ENCODE measurements around the gene ZNF740.
A peak's percentile ranks its signal among the peaks of the same experiment; 100 is the strongest.

ZNF740 gene

DNA sequence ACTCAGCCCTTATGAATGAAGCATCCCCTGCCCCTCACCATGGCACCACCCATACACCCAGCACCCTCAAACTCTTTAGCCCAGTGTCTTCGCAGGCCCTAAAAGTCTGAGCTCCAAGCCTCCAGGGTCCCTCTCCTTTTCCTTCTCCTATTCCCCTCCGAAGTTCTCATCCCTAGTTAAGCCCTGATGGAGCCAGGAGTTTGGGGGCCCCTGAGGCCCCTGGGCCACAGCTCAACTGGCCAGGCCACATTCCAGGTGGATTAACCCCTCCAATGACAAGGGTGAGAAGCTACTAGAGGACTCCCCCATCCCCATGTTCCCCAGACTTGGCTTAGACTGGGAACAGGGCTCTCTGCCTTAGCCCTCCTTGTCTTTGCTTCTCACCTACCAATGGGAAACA is 48.9 kb downstream of the ZNF740 start:
- TF ChIP-seq CEBPB (IDR thresholded peaks at IDR 0.05) (no peak), YY1 (IDR thresholded peaks at IDR 0.05; ENCODE audit: low read depth) (no peak), FOXM1 (IDR thresholded peaks at IDR 0.05; ENCODE audit: borderline replicate concordance, low read depth) (no peak), ZBTB7A (IDR thresholded peaks at IDR 0.05; ENCODE audit: low read depth) (no peak), RAD21 (IDR thresholded peaks at IDR 0.05; ENCODE audit: low read depth) (no peak), EP300 (IDR thresholded peaks at IDR 0.05; ENCODE audit: borderline replicate concordance) (no peak), CREB1 (IDR thresholded peaks at IDR 0.05; ENCODE audit: low read depth) (no peak), EGR1 (IDR thresholded peaks at IDR 0.05) (no peak), TEAD4 (IDR thresholded peaks at IDR 0.05) (no peak), TCF12 (IDR thresholded peaks at IDR 0.05; ENCODE audit: low read depth) (no peak), TAF1 (IDR thresholded peaks at IDR 0.05; ENCODE audit: low read depth) (no peak), NFIC (IDR thresholded peaks at IDR 0.05) (no peak)
- TF ChIP-seq, protein P1, sequence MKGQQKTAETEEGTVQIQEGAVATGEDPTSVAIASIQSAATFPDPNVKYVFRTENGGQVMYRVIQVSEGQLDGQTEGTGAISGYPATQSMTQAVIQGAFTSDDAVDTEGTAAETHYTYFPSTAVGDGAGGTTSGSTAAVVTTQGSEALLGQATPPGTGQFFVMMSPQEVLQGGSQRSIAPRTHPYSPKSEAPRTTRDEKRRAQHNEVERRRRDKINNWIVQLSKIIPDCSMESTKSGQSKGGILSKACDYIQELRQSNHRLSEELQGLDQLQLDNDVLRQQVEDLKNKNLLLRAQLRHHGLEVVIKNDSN (IDR thresholded peaks at IDR 0.05) = no peak
- TF ChIP-seq, protein P2, sequence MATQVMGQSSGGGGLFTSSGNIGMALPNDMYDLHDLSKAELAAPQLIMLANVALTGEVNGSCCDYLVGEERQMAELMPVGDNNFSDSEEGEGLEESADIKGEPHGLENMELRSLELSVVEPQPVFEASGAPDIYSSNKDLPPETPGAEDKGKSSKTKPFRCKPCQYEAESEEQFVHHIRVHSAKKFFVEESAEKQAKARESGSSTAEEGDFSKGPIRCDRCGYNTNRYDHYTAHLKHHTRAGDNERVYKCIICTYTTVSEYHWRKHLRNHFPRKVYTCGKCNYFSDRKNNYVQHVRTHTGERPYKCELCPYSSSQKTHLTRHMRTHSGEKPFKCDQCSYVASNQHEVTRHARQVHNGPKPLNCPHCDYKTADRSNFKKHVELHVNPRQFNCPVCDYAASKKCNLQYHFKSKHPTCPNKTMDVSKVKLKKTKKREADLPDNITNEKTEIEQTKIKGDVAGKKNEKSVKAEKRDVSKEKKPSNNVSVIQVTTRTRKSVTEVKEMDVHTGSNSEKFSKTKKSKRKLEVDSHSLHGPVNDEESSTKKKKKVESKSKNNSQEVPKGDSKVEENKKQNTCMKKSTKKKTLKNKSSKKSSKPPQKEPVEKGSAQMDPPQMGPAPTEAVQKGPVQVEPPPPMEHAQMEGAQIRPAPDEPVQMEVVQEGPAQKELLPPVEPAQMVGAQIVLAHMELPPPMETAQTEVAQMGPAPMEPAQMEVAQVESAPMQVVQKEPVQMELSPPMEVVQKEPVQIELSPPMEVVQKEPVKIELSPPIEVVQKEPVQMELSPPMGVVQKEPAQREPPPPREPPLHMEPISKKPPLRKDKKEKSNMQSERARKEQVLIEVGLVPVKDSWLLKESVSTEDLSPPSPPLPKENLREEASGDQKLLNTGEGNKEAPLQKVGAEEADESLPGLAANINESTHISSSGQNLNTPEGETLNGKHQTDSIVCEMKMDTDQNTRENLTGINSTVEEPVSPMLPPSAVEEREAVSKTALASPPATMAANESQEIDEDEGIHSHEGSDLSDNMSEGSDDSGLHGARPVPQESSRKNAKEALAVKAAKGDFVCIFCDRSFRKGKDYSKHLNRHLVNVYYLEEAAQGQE (IDR thresholded peaks at IDR 0.05; ENCODE audit: low read depth) = no peak
- TF ChIP-seq, protein P3, sequence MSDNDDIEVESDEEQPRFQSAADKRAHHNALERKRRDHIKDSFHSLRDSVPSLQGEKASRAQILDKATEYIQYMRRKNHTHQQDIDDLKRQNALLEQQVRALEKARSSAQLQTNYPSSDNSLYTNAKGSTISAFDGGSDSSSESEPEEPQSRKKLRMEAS (IDR thresholded peaks at IDR 0.05) = no peak

DNA sequence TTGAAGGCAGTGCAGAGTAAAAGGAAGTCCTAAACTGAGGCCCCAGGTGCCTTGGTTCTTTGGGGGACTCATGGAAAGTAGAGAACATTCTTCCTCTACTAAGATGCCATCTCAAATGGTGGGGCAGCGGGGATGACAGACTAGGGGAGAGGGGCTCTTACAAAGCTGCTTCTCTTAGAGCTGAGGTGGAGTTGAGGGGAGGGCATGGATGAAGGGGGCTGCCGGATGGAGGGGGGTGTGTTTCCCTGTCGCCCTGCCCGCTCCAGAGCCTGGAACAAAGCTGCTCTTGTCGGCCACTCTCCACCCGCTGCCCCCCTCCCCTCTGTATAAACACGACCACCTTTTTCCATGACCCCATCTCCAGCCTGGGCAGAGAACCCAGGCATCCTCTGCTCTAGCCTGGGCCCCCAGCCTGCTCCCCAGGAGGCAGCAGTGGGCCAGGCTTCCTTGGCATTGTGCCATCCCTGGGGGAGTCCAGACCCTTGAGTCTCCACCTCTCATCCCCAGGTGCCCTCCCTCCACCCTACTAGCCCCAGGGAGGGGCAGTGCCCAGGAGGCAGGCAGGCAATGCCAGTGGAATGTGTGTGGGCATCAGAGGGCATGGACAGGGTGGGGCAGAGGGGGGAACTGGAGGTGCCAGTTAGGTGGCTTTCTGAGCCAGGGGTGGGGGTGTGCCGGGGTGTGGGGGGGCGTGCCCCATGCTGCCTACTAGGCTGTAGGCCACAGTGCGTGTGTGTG is 49.8 kb downstream of the ZNF740 start:
- TF ChIP-seq, protein P1 (IDR thresholded peaks at IDR 0.05) = no peak
- TF ChIP-seq RAD21 (IDR thresholded peaks at IDR 0.05; ENCODE audit: low read depth) (no peak), CEBPB (IDR thresholded peaks at IDR 0.05) (no peak), TEAD4 (IDR thresholded peaks at IDR 0.05) (peak; percentile 88), TAF1 (IDR thresholded peaks at IDR 0.05; ENCODE audit: low read depth) (no peak), EGR1 (IDR thresholded peaks at IDR 0.05) (peak; percentile 88), EP300 (IDR thresholded peaks at IDR 0.05; ENCODE audit: borderline replicate concordance) (peak; percentile 52; the same call in 1 of the 2 replicates), NFIC (IDR thresholded peaks at IDR 0.05) (peak; percentile 86), FOXM1 (IDR thresholded peaks at IDR 0.05; ENCODE audit: borderline replicate concordance, low read depth) (no peak), CREB1 (IDR thresholded peaks at IDR 0.05; ENCODE audit: low read depth) (no peak), ZBTB7A (IDR thresholded peaks at IDR 0.05; ENCODE audit: low read depth) (peak; percentile 99), YY1 (IDR thresholded peaks at IDR 0.05; ENCODE audit: low read depth) (peak; percentile 57; the same call in 1 of the 2 replicates), TCF12 (IDR thresholded peaks at IDR 0.05; ENCODE audit: low read depth) (peak; percentile 70)
- TF ChIP-seq, protein P2 (IDR thresholded peaks at IDR 0.05; ENCODE audit: low read depth) = no peak
- TF ChIP-seq, protein P3 (IDR thresholded peaks at IDR 0.05) = no peak

DNA sequence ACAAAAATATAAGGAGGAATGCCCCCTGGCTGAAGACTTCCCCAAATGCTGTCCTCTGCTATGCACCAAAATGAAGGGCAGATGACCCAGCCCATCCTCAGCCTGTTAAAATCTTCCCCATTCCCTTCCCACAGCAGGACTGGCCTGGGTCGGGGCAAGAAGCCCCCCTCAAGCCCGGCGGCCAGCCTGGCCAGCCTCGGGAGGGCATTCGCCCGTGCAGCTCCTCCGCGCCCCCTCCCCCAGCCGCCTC is 51.1 kb downstream of the ZNF740 start:
- no peak for TF ChIP-seq EP300 (IDR thresholded peaks at IDR 0.05; ENCODE audit: borderline replicate concordance)
- TF ChIP-seq TEAD4 (IDR thresholded peaks at IDR 0.05) = no peak
- no peak for TF ChIP-seq RAD21 (IDR thresholded peaks at IDR 0.05; ENCODE audit: low read depth)
- TF ChIP-seq TCF12 (IDR thresholded peaks at IDR 0.05; ENCODE audit: low read depth) = no peak

DNA sequence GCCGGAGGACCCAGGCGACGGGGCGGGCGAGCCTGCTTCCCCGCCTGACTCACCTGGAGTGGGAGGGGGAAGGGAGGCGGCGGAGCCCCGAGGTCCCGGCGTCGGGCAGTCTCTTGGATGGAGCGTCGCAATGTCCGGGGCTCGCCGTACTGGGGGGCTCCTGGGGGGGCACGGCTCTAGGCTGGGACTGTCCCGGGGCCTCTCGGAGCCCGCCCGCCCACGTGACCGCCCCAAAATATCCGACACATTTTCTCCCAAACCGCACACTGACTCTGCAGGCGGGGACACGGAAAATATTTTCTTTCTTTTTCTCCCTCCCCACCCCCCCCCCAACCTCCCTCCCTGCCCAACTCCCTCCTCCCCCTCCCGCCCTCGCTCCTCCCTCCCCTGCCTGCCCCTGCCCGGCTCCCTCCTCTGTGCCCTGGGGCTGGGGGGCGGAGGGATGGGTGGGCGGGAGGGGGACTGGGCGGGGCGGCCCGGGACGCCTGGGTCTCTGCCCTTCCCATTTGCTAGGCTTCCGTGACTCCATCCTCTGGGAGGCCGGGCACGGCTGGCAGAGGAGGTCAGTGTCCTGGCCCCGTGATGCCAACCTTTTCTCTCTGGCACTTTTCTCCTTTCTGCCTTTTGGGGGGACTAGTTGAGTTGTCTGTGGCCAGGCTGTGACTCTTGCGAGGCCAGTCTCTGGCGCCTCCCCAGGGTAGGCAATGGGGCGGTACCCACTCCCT is 51.6 kb downstream of the ZNF740 start, which contains the start of gene RARG:
Gene RARG, minus strand, starts transcription at position 289 of the 725 bp plus-strand sequence. CDS start 4,664 bp downstream, outside the sequence.
- TF ChIP-seq YY1 (IDR thresholded peaks at IDR 0.05; ENCODE audit: low read depth) (no peak), ZBTB7A (IDR thresholded peaks at IDR 0.05; ENCODE audit: low read depth) (peak; percentile 95), RAD21 (IDR thresholded peaks at IDR 0.05; ENCODE audit: low read depth) (no peak), TAF1 (IDR thresholded peaks at IDR 0.05; ENCODE audit: low read depth) (0 out of 2 replicates have a peak, but pooled peaks have one; percentile 2), EGR1 (IDR thresholded peaks at IDR 0.05) (peak; percentile 32; the same call in 1 of the 2 replicates), NFIC (IDR thresholded peaks at IDR 0.05) (0 out of 2 replicates have a peak, but pooled peaks have one; percentile 18), TCF12 (IDR thresholded peaks at IDR 0.05; ENCODE audit: low read depth) (peak; percentile 55)
- TF ChIP-seq, protein P1 (IDR thresholded peaks at IDR 0.05) = peak; percentile 88
- TF ChIP-seq, protein P3 (IDR thresholded peaks at IDR 0.05) = peak; percentile 52

All from Ishikawa (cell line).